ENCODE data around the gene SIVA1. TPM values are rescaled to one million over a fixed set of nuclear protein-coding genes. Genes with fewer than 3 reads are reported as not detected.
A peak's percentile ranks its signal among the peaks of the same experiment; 100 is the strongest.

SIVA1 gene, protein sequence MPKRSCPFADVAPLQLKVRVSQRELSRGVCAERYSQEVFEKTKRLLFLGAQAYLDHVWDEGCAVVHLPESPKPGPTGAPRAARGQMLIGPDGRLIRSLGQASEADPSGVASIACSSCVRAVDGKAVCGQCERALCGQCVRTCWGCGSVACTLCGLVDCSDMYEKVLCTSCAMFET
- 57.2 and 62.2 TPM in 2 replicates for total RNA-seq

DNA sequence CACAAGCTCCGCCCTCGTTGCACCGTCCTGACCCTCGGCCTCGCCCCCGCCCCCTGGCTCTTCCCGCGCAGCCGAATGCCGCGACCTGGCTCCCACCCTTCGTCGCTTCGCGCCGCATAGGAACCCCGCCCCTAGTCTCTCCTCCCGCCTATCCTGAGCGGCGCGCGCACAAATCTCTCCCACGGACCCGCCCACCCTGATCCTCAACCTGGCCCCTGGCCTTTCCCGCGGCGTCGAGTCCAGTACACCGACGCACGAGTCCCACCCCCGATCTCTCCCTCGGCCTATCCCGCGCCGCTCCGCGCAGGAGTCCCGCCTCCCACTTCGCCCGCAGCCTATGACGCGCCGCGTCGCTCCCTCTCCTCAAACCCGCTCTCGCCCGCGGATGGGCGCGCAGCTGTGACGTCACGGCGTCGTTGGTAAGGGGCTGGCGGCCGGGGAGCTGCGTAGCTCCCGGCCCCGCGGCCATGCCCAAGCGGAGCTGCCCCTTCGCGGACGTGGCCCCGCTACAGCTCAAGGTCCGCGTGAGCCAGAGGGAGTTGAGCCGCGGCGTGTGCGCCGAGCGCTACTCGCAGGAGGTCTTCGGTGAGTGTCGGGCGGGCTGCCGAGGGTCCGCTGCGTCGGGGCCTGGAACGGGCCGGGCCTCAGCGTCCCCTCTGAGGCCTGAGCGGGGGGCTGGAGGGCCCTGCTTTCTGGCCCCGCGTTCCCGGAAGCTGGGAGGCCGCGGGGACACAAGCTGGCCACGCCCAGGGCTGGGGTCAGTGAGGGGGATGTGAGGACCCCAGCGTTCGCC, at the start of gene SIVA1:
Gene SIVA1, plus strand, starts transcription at position 413 of the 793 bp plus-strand sequence. Its CDS starts 55 bp downstream, at position 468.
- Histone ChIP-seq H3K9me3 (ENCODE audit: low read depth, low read length) (no peaks in the 10 kb centered on the region), H3K4me1 (ENCODE audit: insufficient read depth, low read length) (peaks cover 28% of the 10 kb centered on the region)

DNA sequence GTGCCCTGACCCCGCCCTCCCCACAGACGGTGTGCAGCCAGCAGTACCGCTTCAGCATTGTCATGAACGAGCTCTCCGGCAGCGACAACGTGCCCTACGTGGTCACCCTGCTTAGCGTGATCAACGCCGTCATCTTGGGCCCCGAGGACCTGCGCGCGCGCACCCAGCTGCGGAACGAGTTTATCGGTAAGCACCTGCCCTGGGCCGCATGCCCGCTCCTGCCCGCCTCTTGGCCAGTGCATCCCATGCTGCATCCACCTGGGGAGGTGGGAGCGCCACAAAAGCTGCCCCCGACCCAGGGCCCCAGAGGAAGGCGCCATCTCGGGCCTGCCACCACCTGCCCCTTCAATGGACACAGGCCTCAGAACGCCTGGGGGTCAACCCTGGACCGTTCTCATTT, 49.7 kb upstream of the SIVA1 start:
- Histone ChIP-seq H3K79me2 (ENCODE audit: insufficient read depth, low read length) (peaks cover 40% of the 10 kb centered on the region), H3K4me1 (ENCODE audit: insufficient read depth, low read length) (no peaks in the 10 kb centered on the region), H3K27ac (ENCODE audit: low read depth, low read length) (no peak overlapping the region), H3K4me2 (ENCODE audit: insufficient read depth, low read length) (no peak overlapping the region), H4K20me1 (ENCODE audit: insufficient read depth, low read length) (peaks cover 54% of the 10 kb centered on the region), H3K4me3 (ENCODE audit: insufficient read depth, low read length) (no peak overlapping the region), H3K9me3 (ENCODE audit: low read depth, low read length) (no peaks in the 10 kb centered on the region), H3K27me3 (ENCODE audit: insufficient read depth, low read length) (no peaks in the 10 kb centered on the region), H2AFZ (ENCODE audit: low read length) (no peak overlapping the region), H3K36me3 (ENCODE audit: insufficient read depth, low read length) (peaks cover 34% of the 10 kb centered on the region)
- TF ChIP-seq, protein P1, sequence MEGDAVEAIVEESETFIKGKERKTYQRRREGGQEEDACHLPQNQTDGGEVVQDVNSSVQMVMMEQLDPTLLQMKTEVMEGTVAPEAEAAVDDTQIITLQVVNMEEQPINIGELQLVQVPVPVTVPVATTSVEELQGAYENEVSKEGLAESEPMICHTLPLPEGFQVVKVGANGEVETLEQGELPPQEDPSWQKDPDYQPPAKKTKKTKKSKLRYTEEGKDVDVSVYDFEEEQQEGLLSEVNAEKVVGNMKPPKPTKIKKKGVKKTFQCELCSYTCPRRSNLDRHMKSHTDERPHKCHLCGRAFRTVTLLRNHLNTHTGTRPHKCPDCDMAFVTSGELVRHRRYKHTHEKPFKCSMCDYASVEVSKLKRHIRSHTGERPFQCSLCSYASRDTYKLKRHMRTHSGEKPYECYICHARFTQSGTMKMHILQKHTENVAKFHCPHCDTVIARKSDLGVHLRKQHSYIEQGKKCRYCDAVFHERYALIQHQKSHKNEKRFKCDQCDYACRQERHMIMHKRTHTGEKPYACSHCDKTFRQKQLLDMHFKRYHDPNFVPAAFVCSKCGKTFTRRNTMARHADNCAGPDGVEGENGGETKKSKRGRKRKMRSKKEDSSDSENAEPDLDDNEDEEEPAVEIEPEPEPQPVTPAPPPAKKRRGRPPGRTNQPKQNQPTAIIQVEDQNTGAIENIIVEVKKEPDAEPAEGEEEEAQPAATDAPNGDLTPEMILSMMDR (IDR thresholded peaks at IDR 0.05; ENCODE audit: extremely low read depth, low read depth, low read length): no peak
- DNase-seq (ENCODE audit: insufficient read length, low spot score, missing footprints): no peak

More for the DNA sequence above, at the start of gene SIVA1:
- H4K20me1 ChIP-seq (ENCODE audit: insufficient read depth, low read length): peaks cover 35% of the 10 kb centered on the region
- peaks cover 22% of the 10 kb centered on the region for H3K36me3 ChIP-seq (ENCODE audit: insufficient read depth, low read length)
- H3K27me3 ChIP-seq (ENCODE audit: insufficient read depth, low read length): no peaks in the 10 kb centered on the region
- peak within 1 kb of the TSS; percentile 99 for H3K4me3 ChIP-seq (ENCODE audit: insufficient read depth, low read length)
- H3K4me2 ChIP-seq (ENCODE audit: insufficient read depth, low read length): peak within 1 kb of the TSS; percentile 97
- H3K27ac ChIP-seq (ENCODE audit: low read depth, low read length): peak within 1 kb of the TSS; percentile 91
- TF ChIP-seq, protein P1 (IDR thresholded peaks at IDR 0.05; ENCODE audit: extremely low read depth, low read depth, low read length): no peak
- DNase-seq (ENCODE audit: insufficient read length, low spot score, missing footprints): peak; percentile 100
- H3K79me2 ChIP-seq (ENCODE audit: insufficient read depth, low read length): peaks cover 50% of the 10 kb centered on the region
- peak within 1 kb of the TSS; percentile 98 for H2AFZ ChIP-seq (ENCODE audit: low read length)

DNA sequence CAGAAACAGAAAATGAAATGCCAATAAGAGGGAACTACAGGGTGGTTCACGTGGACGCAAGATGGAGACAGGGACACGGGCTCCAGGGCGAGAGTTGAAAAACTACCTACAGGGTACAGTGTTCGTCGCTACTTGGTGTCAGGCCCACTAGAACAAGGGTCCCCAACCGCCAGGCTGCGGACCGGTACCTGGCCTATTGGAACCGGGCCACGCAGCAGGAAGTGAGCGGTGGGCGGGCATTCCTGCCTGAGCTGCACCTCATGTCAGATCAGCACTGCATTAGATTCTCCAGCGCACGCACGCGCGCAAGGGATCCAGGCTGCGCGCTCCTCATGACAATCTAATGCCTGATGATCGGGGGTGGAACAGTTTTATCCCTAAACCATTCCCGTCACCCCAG, 48.7 kb upstream of the SIVA1 start:
- H3K4me3 ChIP-seq (ENCODE audit: insufficient read depth, low read length): no peak overlapping the region
- peaks cover 31% of the 10 kb centered on the region for H3K79me2 ChIP-seq (ENCODE audit: insufficient read depth, low read length)
- H3K4me1 ChIP-seq (ENCODE audit: insufficient read depth, low read length): peaks cover 3% of the 10 kb centered on the region
- no peaks in the 10 kb centered on the region for H3K9me3 ChIP-seq (ENCODE audit: low read depth, low read length)
- no peak overlapping the region for H3K27ac ChIP-seq (ENCODE audit: low read depth, low read length)
- H4K20me1 ChIP-seq (ENCODE audit: insufficient read depth, low read length): peaks cover 59% of the 10 kb centered on the region
- H3K4me2 ChIP-seq (ENCODE audit: insufficient read depth, low read length): no peak overlapping the region
- no peak overlapping the region for H2AFZ ChIP-seq (ENCODE audit: low read length)
- peaks cover 34% of the 10 kb centered on the region for H3K36me3 ChIP-seq (ENCODE audit: insufficient read depth, low read length)
- no peaks in the 10 kb centered on the region for H3K27me3 ChIP-seq (ENCODE audit: insufficient read depth, low read length)
- no peak for DNase-seq (ENCODE audit: insufficient read length, low spot score, missing footprints)
- TF ChIP-seq, protein P1 (IDR thresholded peaks at IDR 0.05; ENCODE audit: extremely low read depth, low read depth, low read length): no peak

Data from osteoblast (primary cell).